NCI-H748 (cell line): ENCODE measurements around the gene RGS6.
A peak's percentile ranks its signal among the peaks of the same experiment; 100 is the strongest.

Experiments
- DNase-seq: peaks from one replicate; lab custom pipeline; 2025; ENCODE audit not compliant: unreplicated experiment; lab: John Stamatoyannopoulos, UW

The RGS6 gene

DNA sequence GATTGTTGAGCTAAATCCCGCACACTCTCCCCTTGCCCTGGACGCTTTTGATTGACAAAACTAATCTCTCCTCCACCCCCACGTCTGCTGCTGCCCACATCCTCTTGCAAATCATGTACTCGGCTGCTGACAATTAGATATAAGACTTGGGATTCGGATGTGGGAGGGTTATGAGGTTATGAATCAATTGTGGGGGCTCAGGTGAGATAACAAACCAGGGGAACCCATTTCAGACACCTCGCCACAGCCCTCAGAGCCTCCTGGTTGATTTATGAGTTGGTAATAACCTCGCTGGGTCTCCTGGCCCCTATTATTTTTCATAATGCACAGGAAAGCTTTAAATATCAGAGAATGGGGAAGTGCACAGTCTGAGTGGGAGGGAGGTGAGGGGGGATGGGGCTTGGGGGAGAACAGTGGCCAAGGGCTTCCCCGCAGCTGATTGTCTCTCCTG lies 511.8 kb downstream of the RGS6 start:
- DNase-seq: no peak

DNA sequence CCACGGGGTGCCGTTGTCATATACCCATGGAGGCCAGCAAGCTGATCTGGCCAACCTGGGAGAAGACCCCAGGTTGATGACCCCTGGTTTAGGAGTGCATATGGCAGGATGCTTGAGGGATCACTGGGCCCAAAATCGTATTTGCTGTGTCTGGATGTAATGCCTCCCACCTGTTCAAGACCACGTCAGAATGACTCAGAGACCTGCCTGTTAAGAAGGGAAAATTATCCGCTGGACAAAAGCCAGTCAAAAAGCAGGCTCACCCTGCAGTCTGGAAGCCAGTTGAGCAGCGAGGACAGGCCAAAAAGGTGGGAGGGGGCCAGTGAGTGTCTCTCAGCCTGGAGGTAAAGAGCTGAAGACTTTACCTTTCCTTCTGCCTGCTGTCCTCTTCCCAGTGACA lies 512.5 kb downstream of the RGS6 start:
- DNase-seq: no peak

DNA sequence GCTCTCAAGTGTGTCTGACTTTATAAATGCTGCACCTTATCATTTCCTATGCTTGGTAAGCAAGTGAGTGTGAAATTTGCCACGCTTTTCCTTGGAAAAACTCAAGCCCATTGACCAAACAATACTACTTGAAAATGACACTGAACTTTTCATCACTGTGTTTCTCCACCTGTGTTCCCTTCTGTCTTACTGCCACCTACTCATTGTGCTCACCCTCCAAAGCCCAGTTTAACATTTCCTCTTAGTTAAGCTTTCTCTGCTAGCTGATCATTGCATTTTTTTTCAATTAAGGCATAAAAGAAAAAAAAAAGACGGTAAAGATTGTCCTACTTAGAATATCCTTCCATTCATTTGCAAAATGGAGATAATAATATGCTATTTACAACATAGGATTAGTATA lies 516.0 kb downstream of the RGS6 start:
- DNase-seq: no peak

DNA sequence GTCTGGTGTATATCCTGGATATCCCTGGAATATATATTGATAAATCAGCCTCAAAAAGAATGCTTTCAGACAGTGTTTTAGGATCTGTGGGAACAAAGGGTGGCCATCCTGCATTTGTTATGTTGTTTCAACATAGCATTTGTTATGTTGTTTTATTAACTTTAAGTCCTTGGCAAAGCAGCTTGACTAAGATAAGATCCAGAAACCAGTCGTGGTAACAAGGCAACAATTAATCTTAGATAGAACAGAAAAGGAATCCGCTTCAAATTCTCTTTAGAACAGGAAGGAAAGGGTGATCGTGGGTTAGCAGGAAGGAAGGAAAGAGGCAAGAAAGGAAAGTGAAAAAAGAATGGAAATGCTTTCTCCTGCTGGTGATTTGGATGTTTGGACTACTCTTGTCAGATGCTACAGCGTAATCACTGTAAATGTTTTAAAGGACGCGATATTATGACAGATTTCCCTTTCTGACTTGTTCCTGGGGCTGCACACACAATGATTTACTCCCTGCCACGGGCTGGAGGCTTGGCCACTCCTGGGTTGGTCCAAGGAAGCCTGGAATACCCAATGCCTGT lies 518.3 kb downstream of the RGS6 start:
- DNase-seq: no peak

DNA sequence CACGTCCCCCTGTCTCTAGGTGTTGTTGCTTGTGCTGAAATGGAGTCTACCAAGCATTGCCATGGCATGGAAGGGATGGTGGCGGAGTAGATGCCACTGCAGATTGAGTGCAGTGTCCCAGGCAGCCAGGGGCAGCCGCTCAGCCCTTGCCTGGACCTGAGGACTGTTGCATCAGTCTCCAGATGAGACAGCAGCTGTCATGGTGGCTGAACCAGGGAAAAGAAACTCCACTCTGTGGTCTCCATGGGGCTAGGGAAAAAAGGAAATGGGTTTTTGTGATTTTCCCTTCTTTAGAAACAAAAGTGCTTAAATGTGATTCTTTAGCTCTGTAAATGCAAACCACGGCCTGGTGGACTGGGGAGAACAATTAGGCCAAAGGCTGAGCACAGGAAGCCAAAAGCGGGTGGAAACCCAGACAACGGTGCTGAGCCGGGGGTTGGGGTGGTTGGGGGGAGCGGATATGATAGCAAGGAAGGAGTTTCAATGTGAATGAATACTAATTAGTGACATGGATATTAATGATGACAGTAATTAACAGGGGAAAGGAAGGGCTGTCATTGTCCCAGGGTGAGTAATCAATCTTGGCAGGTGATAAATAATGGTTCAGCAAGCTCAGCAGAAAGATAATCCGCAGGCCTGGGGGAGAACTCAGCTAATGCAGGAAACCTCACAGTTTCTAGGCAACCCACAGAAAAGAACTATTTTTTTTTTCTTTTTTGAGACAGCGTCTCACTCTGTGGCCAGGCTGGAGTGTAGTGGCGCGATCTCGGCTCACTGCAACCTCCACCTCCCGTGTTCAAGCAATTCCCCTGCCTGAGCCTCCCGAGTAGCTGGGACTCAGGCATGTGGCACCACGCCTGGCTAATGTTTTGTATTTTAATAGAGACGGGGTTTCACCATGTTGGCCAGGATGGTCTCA lies 519.1 kb downstream of the RGS6 start:
- peak; percentile 56 for DNase-seq

DNA sequence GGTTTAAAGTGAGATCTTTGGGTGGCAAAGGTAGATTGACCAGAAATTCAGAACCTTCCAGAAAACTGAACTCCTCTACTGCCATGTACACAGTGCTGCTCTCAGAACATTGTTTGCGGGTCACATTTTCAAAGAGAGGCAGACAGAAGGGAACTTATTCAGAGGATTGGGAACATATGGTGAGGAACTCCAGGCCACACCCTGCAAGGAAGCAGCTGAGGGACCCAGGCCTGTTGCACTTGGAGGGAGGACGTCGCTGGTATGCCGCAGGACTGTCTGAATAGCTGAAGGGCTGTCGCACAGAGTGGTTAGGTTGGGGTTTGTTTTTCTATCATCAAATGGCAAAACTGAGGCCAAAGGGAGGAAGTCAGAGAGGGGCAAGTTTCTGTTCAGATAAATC lies 520.5 kb downstream of the RGS6 start:
- DNase-seq: no peak

DNA sequence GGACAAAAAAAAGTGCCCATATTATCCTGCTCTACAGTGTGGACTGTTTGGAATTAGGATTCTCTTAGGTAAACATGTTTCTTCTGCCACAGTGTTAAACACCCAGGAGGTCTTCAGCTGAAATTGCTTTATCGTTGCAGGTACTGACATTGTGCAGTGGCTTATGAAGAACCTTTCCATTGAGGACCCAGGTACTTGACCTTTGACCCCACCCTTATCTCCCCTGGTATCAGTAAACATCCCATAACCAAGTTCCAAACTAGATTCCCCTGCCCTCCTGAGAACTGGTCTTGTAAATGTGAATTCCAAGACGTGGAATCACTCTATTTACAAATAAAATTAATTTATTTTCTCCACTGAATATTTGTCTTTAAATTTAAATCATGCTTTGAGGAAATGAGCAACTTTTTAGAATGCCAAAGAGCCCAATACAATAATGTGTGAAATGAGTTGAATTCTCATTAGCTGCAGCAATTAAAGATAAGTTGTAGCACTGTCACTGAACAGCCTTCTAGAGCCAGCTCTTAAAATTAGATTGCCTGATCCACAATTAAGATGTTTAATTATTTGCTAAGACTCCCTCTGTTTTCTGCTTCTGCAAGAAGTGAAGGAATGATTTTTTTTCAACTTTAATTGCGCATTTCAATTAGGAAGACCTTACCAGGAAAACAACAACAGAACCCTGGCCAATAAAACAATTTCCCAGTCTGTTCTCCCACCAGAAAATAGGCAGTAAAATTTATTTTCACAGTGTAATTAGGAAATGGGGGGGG lies 522.3 kb downstream of the RGS6 start:
- no peak for DNase-seq

DNA sequence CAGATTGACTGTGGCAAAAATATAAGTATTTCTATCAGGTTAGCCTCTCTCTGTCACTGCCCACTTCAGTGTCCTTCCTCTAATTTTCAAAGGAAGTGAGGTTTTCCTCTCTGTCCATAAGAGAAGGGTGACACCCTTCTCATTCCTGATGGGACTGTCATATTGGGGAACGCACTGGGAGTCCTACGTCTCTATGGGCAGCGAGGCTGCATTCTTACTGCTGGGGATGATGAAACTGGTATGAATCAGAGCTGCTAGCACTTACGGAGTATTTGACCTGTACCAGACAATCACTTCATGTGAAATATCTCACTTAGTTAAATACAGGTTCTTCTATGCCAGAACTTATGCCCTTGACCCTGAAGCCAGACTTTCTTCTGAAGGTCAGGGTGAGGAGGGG lies 525.4 kb downstream of the RGS6 start:
- DNase-seq: no peak

DNA sequence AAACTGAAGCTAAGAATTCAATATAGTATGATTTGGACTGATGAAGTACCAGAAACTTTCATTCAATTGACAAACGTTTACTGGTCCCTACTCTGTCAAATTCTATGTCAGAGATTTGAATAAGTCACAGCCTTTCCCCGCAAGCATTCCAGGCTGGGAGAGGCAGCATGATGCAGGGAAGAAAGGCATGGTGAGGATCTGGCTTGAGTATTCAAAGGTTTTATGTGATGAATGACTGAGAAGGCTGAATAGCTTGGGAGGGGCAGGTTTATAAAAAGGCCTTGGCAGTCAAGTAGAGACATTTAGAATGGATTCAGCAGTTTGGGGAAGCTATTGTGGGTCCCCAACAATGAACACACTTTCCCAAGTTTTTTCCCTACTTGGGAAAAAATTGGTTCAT lies 529.8 kb downstream of the RGS6 start:
- DNase-seq: no peak

DNA sequence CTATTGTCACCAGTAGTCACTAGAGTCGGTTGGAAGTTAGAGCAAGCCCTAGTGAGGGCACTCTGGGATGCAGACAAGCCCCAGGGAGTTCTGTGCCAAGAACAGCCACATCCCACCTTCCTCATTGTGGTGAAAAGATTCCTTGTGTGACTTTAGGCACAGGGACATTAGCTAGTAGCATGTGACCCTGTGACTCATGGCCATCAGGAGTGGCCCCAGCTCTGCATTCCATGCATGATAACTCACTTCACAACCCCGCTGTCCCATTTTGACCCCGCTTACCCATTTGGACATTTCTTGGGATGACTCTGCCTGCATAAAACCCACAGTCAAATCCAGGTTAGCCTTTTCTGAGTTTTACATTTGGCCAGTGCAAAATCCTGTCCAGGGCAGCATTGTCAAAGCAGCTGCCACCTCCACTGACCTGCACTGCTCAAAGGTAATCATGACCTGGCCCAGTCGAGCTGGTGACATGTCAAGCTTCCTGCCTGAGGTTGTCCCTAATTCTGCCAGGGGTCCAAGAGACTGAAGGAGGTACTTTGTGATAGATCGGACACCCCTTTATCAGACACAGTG lies 531.1 kb downstream of the RGS6 start:
- DNase-seq: no peak

DNA sequence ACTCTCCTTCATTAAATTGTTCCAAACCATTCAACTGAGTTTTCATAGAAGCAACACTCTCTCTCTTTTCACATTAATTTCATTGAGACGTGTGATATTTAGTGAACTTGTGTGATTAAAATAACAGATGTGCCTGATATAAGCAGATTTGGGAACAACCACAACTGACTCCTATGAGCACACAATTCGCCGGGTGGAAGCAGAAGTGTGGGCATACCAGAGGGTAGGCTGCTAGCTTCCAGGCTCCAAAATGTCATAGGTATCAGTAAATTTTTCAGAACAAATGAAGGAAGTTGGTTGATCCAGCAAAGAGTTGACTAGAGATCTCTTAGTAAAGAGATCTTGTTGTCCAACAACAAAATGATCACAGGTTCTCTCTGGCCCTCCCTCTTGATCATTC lies 532.0 kb downstream of the RGS6 start:
- no peak for DNase-seq

DNA sequence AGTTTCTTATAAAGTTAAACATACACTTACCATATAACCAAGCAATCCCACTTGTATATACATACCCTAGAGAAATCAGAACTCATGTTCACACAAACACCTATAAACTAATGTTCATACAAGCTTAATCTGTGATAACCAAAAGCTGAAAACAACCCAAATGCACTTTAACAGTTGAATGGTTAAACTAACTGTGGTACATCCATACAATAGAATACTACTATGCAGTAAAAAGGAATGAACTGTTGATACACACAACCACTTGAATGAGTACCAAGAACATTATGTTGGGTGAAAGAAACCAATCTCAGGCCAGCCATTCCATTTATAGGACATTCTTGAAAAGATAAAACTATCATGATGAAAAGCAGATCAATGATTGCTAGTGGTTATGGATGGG lies 534.1 kb downstream of the RGS6 start:
- no peak for DNase-seq

DNA sequence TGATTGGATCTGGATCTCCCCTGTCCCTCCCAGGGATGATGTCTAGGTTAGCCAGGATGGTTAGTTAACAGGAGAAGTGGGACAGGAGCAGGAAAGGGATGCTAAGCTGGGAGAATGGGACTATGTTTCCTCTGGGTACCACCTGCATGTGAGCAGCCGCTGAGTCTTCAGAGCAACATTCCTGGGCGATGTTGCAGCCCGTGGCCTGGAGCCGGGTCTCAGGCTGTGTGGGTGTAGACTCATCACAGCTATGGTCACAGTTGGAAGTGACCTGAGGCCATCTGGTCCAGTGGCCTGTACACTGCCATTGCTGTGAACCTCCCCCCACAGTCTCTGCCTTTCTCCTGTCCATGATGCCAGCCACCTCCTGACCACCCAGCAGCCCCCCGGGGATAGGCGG lies 539.1 kb downstream of the RGS6 start:
- DNase-seq: no peak

DNA sequence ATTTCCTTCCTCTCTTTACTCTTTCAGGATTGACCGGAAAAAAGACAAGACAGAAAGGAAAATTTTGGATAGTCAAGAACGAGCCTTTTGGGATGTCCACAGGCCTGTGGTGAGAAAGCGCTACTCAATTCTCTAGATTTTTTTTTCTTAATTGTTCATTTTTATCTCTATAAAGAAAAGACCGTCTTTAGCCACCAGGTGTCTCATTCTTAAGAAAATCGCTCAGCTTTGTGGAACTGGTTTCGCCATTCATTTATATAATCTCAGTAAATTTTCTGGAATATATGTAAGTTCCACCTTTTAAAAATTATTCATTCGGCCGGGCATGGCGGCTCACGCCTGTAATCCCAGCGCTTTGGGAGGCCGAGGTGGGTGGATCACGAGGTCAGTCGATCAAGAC lies 540.6 kb downstream of the RGS6 start:
- DNase-seq: no peak

DNA sequence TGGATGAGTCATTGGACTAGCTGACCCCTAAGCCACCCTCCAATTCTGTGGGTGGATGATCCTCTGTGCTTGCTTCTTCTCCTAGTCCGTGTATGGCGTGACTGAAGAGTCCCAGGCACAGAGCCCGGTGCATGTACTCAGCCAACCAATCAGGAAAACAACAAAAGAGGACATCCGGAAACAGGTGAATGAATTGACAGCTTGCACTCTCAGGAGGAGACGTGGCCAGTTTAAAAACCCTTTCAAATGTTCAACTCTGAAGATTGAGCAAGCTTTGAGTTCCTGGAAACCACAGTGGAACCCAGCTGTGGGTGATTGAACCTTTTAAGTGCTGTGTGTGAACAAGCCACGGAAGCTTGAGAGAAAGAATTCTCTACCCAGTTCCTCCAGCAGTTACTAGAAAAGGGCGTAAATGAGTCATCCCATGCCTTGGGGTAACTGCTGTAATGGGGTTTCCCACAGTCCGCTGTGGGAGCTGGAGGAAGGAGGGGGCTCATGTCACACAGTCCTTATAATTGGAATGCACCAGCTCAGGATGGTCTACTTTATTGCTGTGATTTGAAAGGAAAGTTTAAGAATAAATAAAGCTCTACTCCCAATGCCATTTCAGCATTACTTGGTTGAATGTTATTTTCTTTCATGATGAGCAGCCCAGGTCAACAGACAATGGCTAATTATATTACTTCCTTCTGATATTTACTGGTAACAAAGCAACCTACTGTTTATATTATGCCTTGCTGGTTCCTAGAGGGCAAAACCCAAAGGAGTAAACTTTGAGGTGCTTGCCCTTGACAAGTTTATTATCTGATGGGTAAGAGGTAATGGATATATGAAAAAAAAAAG lies 544.6 kb downstream of the RGS6 start:
- DNase-seq: peak; percentile 76

DNA sequence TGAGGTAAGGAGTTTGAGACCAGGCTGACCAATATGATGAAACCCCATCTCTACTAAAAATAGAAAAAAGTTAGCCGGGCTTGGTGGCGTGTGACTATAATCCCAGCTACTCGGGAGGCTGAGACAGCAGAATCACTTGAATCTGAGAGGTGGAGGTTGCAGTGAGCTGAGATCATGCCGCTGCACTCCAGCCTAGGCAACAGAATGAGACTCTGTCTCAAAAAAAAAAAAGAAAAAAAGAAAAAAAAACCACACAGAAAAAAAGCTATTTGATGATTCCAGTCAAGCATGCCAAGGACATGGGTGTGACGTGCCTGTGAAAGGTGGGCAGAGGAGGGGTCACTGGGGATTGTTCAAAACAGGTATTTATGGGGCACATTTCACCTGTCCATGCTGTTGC lies 545.3 kb downstream of the RGS6 start:
- DNase-seq: peak; percentile 91

DNA sequence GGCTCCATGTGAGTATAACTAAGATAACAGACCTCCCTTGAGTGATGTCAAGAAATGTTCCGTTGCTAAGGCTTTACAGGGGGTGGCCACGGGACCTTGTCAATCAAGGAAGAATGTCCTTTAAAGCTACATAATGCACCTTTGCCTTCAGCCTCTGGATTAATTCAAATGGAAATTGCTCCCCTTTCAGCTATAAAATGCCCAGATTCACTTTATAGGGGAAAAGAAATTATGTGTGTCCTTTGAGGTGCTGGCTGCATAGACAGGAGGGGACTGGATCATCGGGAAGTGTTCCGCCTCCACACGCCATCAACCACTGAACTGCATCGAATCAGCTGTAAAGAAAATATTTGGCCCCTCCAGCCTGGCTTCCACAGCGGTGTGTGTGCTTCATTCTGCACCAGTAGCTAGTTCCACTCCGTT lies 546.3 kb downstream of the RGS6 start:
- peak; percentile 9 for DNase-seq

DNA sequence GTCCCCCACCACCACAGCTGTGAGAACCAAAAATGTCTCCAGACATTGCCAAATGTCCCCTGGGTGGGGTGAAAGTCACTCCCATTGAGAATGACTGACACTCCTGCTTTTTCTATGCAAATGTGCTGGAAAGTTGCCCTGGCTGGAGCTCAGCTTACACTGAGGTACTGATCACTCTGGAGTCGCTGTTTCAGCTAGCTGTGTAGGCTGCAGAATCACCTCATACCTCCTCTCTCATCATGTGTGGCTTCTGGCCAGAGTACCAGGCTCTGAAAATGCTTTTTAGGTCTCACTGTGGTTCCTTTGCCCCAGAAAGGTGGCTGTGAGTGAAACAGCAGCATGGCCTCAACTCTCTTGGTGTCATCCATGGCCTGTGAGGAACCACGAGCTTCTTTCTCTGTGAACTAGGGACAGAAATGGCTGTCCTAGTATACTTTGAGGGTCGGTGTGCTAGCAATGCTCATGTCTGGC lies 547.3 kb downstream of the RGS6 start:
- DNase-seq: peak; percentile 83

DNA sequence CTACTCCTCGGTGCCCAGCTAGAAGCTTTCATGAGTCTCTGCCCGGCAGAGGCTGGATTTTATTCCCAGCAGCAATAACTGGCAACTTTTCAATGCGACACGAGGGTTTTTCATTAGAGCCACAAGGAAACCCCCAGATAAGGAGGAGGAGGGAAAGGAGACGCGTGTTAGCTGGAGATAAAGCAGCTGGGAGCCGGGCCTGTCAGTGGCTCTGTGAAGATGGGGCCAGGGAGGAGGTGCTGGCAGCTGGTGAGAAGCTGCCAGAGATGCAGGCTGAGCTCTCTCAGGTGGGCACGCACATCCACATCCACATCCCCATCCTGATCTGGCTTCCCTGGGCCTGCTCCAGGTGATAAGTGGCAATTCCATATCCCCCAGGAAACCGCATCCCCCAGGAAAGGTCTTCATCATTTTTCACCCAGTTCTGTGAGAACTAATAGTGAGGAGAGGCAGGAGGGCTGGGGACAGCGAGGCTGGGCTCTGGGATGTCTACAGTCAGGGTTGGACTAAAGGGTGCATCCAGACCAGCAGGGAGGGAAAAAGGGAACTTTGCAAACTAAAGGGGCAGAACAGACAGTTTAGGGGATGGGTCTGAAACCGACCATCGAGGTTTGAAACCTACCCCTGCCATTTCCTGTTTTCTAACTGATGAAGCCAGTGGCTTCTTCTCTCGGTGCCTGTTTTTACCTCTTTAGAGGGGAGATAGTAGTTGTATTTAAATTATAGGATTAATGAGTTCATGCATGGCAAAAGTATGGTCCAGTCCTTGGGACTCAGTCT lies 548.4 kb downstream of the RGS6 start:
- no peak for DNase-seq

DNA sequence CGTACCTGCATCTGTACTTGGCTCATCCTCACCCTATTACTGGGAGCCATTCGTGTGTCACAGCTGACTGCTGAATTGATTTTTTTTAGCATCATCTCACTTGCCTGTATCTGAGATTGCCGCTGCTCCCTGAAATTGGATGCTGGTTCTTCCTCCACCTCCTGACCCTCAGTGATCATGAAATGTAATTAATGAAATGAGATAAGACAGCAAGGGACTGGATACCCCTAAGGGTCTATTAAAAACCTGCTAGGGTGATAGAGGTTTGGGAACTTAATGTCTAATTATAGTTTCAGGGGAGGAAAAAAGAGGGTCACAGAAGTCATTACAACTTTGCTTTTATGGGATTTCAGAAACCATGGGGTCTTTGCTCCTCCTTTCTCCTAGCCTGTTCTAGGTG lies 551.1 kb downstream of the RGS6 start:
- DNase-seq: no peak
